ENCODE results near the gene GGCT. TPM values are rescaled to one million over a fixed set of nuclear protein-coding genes. Genes with fewer than 3 reads are reported as not detected.

GGCT gene
- total and polyA plus RNA-seq, 2 of the 8 experiments (the other 6 are each of a cell fraction or from before 2014, with no cell fraction given) = 50.0 to 129 TPM

DNA sequence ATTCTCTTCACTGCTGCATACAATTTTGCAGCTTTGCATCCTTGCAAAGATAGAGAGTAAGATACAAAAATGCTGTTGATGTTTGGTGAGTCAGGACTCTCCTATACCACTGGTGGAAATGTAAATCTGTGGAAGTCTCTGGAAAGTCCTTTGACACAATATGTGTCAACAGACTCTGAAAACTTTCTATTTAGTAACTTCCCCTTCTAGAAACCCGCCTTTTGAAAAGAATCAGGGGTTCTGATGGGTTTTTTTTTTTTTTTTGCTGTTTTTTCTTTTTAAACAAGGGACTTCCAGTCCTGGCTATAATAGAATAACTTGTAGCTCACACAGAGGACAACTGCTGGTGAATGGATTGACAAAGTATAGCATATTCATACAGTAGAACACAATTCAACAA lies 42.5 kb downstream of the GGCT start:
- no peak overlapping the region for H4K91ac ChIP-seq (replicated peaks; ENCODE audit: insufficient read length, low read length)
- H4K8ac ChIP-seq (ENCODE audit: extremely low read depth, insufficient read depth, low read length) = no peak overlapping the region
- H3K79me1 ChIP-seq (ENCODE audit: low read depth, low read length) = no peaks in the 10 kb centered on the region; the same call in 1 of the 2 replicates
- no peak overlapping the region for H3K23ac ChIP-seq (ENCODE audit: insufficient read length)
- WGBS, 2 experiments (ENCODE audit: extremely low coverage in 1 of 2, insufficient coverage in 1 of 2, insufficient read length in 1 of 2, insufficient replicate concordance in 2 of 2, low coverage in 1 of 2, low lambda C conversion rate in 2 of 2, missing lambda C conversion rate in 1 of 2) = 100% methylated on average over 1 of the region's 1 CpG; no CpG with 5 or more reads in 1 of the 2 experiments
- H2BK15ac ChIP-seq (ENCODE audit: low read length) = no peak overlapping the region
- no peaks in the 10 kb centered on the region for H3K9me3 ChIP-seq (ENCODE audit: insufficient read depth in 2 of 2, low read depth in 1 of 2, low read length in 1 of 2)
- H2BK120ac ChIP-seq (replicated peaks; ENCODE audit: low read depth, low read length) = no peak overlapping the region
- CTCF ChIA-PET (ENCODE audit: partially characterized antibody) = interaction anchor here (0.9 kb wide), 1 partner anchor 9 kb away, joined by 3 read pairs; no protein-coding TSS in a partner anchor
- H3K18ac ChIP-seq (ENCODE audit: extremely low read depth, low read length) = no peak overlapping the region
- H3K27me3 ChIP-seq (replicated peaks in 1 of 4; ENCODE audit: control insufficient read depth in 3 of 4, extremely low read depth in 1 of 4, insufficient read depth in 3 of 4, low read length in 3 of 4) = no peaks in the 10 kb centered on the region
- no peak overlapping the region for H3K9ac ChIP-seq (replicated peaks in 1 of 4; ENCODE audit: extremely low read depth in 1 of 4, low read depth in 3 of 4, low read length in 3 of 4)
- H3K14ac ChIP-seq (ENCODE audit: insufficient read length) = no peak overlapping the region
- H4K20me1 ChIP-seq (replicated peaks in 1 of 2; ENCODE audit: control insufficient read depth in 1 of 2, insufficient read depth in 2 of 2, low read length in 2 of 2) = no peaks in the 10 kb centered on the region
- no peak overlapping the region for H2AFZ ChIP-seq (ENCODE audit: low read length)
- no peaks in the 10 kb centered on the region for H3K23me2 ChIP-seq (ENCODE audit: low read depth, low read length)
- DNase-seq (ENCODE audit: low read depth in 1 of 2, low spot score in 2 of 2) (no peak), FAIRE-seq (no peak)
- H2BK5ac ChIP-seq (ENCODE audit: low read depth, low read length) = no peak overlapping the region
- H3K79me2 ChIP-seq (ENCODE audit: control insufficient read depth in 1 of 2, insufficient read depth in 2 of 2, low read length in 2 of 2) = no peaks in the 10 kb centered on the region
- no peak overlapping the region for H4K5ac ChIP-seq (ENCODE audit: insufficient read length, low read depth, low read length)
- peaks cover 0 to 2% (median 0%) of the 10 kb centered on the region in 4 experiments; a peak in 2 of 7 replicates for H3K4me1 ChIP-seq (replicated peaks in 1 of 4; ENCODE audit: control insufficient read depth in 3 of 4, insufficient read depth in 4 of 4, low read length in 3 of 4)
- no peak overlapping the region for H3K56ac ChIP-seq (replicated peaks; ENCODE audit: insufficient read length, low read depth, low read length)
- POLR2A ChIA-PET (ENCODE audit: partially characterized antibody) = no interaction called here
- no peak overlapping the region for H2BK12ac ChIP-seq (ENCODE audit: low read depth, low read length)
- no peak overlapping the region for H3K4me2 ChIP-seq (ENCODE audit: insufficient read depth in 1 of 2, low read depth in 2 of 2, low read length in 2 of 2)
- H2AK5ac ChIP-seq (ENCODE audit: low read depth, low read length) = no peak overlapping the region
- no peak overlapping the region for H2BK20ac ChIP-seq (ENCODE audit: low read length)
- H3K4me3 ChIP-seq (ENCODE audit: extremely low read depth in 1 of 4, insufficient read depth in 2 of 4, low read depth in 3 of 4, low read length in 4 of 4) = no peak overlapping the region
- H3K36me3 ChIP-seq (ENCODE audit: control insufficient read depth in 2 of 4, insufficient read depth in 4 of 4, low read length in 3 of 4) = no peaks in the 10 kb centered on the region
- no peak overlapping the region for H3K27ac ChIP-seq (ENCODE audit: low read depth, low read length)
- H3K4ac ChIP-seq (replicated peaks; ENCODE audit: insufficient read length, low read depth, low read length) = no peak overlapping the region
- no peak for TF ChIP-seq CHD1 (IDR thresholded peaks at IDR 0.05; ENCODE audit: low read depth, low read length)
- no peak for TF ChIP-seq TBP (IDR thresholded peaks at IDR 0.05; ENCODE audit: low read depth, low read length)
- TF ChIP-seq RAD21 (IDR thresholded peaks at IDR 0.05 in 1 of 2, conservative IDR thresholded peaks at IDR 0.05 in 1 of 2; ENCODE audit: low read depth in 2 of 2, low read length in 2 of 2) = no peak
- no peak for TF ChIP-seq NRF1 (IDR thresholded peaks at IDR 0.05; ENCODE audit: low read depth, low read length)
- no peak for TF ChIP-seq BCL11A (IDR thresholded peaks at IDR 0.05; ENCODE audit: low read depth in 2 of 2, low read length in 2 of 2)
- no peak for TF ChIP-seq CEBPB (IDR thresholded peaks at IDR 0.05; ENCODE audit: low read depth, low read length)
- TF ChIP-seq SRF (IDR thresholded peaks at IDR 0.05; ENCODE audit: low read depth, low read length) = no peak
- no peak for TF ChIP-seq KDM1A (IDR thresholded peaks at IDR 0.05; ENCODE audit: borderline replicate concordance, low read length)
- TF ChIP-seq POLR2AphosphoS5 (IDR thresholded peaks at IDR 0.05; ENCODE audit: low read depth, low read length) = no peak
- no peak for TF ChIP-seq TAF7 (optimal IDR thresholded peaks at IDR 0.05; ENCODE audit: borderline replicate concordance, low read depth, low read length)
- TF ChIP-seq, protein P1, sequence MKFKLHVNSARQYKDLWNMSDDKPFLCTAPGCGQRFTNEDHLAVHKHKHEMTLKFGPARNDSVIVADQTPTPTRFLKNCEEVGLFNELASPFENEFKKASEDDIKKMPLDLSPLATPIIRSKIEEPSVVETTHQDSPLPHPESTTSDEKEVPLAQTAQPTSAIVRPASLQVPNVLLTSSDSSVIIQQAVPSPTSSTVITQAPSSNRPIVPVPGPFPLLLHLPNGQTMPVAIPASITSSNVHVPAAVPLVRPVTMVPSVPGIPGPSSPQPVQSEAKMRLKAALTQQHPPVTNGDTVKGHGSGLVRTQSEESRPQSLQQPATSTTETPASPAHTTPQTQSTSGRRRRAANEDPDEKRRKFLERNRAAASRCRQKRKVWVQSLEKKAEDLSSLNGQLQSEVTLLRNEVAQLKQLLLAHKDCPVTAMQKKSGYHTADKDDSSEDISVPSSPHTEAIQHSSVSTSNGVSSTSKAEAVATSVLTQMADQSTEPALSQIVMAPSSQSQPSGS (IDR thresholded peaks at IDR 0.05; ENCODE audit: low read length) = no peak
- no peak for TF ChIP-seq NANOG (IDR thresholded peaks at IDR 0.05; ENCODE audit: insufficient read depth, low read depth, low read length, poor library complexity, severe bottlenecking)
- TF ChIP-seq SAP30 (IDR thresholded peaks at IDR 0.05; ENCODE audit: insufficient read depth, insufficient replicate concordance, low read length) = no peak

Measured in H1 (cell line).